ENCODE data around the gene ECI1. TPM values are rescaled to one million over a fixed set of nuclear protein-coding genes. Genes with fewer than 3 reads are reported as not detected.
A peak's percentile ranks its signal among the peaks of the same experiment; 100 is the strongest.
"Not testable (repeated sequence)": the region's sequence is repeated elsewhere in the genome, so short reads cannot be mapped to it uniquely, and the experiment has no call there.

ECI1 gene
- total and polyA plus RNA-seq, 4 donors: 18.8 to 58.9 (median 53.9) TPM

- Histone ChIP-seq H3K27me3 (ENCODE audit: control insufficient read depth, insufficient read depth, low read length) (no peaks in the 10 kb centered on the region), H3K27ac (ENCODE audit: low read depth, low read length) (no peak overlapping the region), H3K36me3 (ENCODE audit: control insufficient read depth, insufficient read depth, low read length) (peaks cover 83% of the 10 kb centered on the region), H3K4me1 (ENCODE audit: control insufficient read depth, insufficient read depth, low read length) (peaks cover 38% of the 10 kb centered on the region), H3K9me3 (ENCODE audit: control insufficient read depth, insufficient read depth, low read length) (no peaks in the 10 kb centered on the region), H3K4me3 (ENCODE audit: low read depth, low read length) (no peak overlapping the region)
- no peak for DNase-seq (ENCODE audit: low read depth in 4 of 6, low spot score in 6 of 6)
- 85% methylated on average over 16 of the region's 16 CpGs for WGBS (ENCODE audit: insufficient coverage)
Observed at GRCh38 chr16:2273484-2273883, 22.1 kb upstream of the ECI1 start.

GRCh38 chr16:2271848-2272461, 20.6 kb upstream of the ECI1 start:
- 90% methylated on average over 14 of the region's 14 CpGs for WGBS (ENCODE audit: insufficient coverage)
- peaks cover 68% of the 10 kb centered on the region for H3K36me3 ChIP-seq (ENCODE audit: control insufficient read depth, insufficient read depth, low read length)

GRCh38 chr16:2270588-2271470, 19.4 kb upstream of the ECI1 start:
- no peaks in the 10 kb centered on the region for H3K27me3 ChIP-seq (ENCODE audit: control insufficient read depth, insufficient read depth, low read length)
- H3K27ac ChIP-seq (ENCODE audit: low read depth, low read length): no peak overlapping the region
- 66% methylated on average over 11 of the region's 15 CpGs for WGBS (ENCODE audit: insufficient coverage)
- H3K4me1 ChIP-seq (ENCODE audit: control insufficient read depth, insufficient read depth, low read length): peaks cover 49% of the 10 kb centered on the region
- no peak for DNase-seq (ENCODE audit: low read depth in 4 of 6, low spot score in 6 of 6)
- no peak overlapping the region for H3K4me3 ChIP-seq (ENCODE audit: low read depth, low read length)
- H3K36me3 ChIP-seq (ENCODE audit: control insufficient read depth, insufficient read depth, low read length): peaks cover 57% of the 10 kb centered on the region
- no peaks in the 10 kb centered on the region for H3K9me3 ChIP-seq (ENCODE audit: control insufficient read depth, insufficient read depth, low read length)

More at GRCh38 chr16:2271848-2272461, 20.6 kb upstream of the ECI1 start:
- H3K4me3 ChIP-seq (ENCODE audit: low read depth, low read length): no peak overlapping the region
- DNase-seq (ENCODE audit: low read depth in 4 of 6, low spot score in 6 of 6): no peak
- H3K27ac ChIP-seq (ENCODE audit: low read depth, low read length): no peak overlapping the region
- no peaks in the 10 kb centered on the region for H3K9me3 ChIP-seq (ENCODE audit: control insufficient read depth, insufficient read depth, low read length)
- peaks cover 41% of the 10 kb centered on the region for H3K4me1 ChIP-seq (ENCODE audit: control insufficient read depth, insufficient read depth, low read length)
- no peaks in the 10 kb centered on the region for H3K27me3 ChIP-seq (ENCODE audit: control insufficient read depth, insufficient read depth, low read length)

GRCh38 chr16:2270070-2270462, 18.7 kb upstream of the ECI1 start:
- Histone ChIP-seq H3K27me3 (ENCODE audit: control insufficient read depth, insufficient read depth, low read length) (no peaks in the 10 kb centered on the region), H3K9me3 (ENCODE audit: control insufficient read depth, insufficient read depth, low read length) (no peaks in the 10 kb centered on the region), H3K4me1 (ENCODE audit: control insufficient read depth, insufficient read depth, low read length) (peaks cover 49% of the 10 kb centered on the region), H3K4me3 (ENCODE audit: low read depth, low read length) (no peak overlapping the region), H3K27ac (ENCODE audit: low read depth, low read length) (no peak overlapping the region), H3K36me3 (ENCODE audit: control insufficient read depth, insufficient read depth, low read length) (peaks cover 49% of the 10 kb centered on the region)
- 88% methylated on average over 6 of the region's 9 CpGs for WGBS (ENCODE audit: insufficient coverage)
- DNase-seq (ENCODE audit: low read depth in 4 of 6, low spot score in 6 of 6): no peak

- Histone ChIP-seq H3K9me3 (ENCODE audit: control insufficient read depth, insufficient read depth, low read length) (no peaks in the 10 kb centered on the region), H3K27ac (ENCODE audit: low read depth, low read length) (peak within 1 kb of the TSS; percentile 98), H3K4me1 (ENCODE audit: control insufficient read depth, insufficient read depth, low read length) (peaks cover 49% of the 10 kb centered on the region), H3K36me3 (ENCODE audit: control insufficient read depth, insufficient read depth, low read length) (peaks cover 44% of the 10 kb centered on the region), H3K4me3 (ENCODE audit: low read depth, low read length) (peak within 1 kb of the TSS; percentile 82), H3K27me3 (ENCODE audit: control insufficient read depth, insufficient read depth, low read length) (no peaks in the 10 kb centered on the region)
- peak; percentile 96 to 99 (median 98) for DNase-seq (ENCODE audit: low read depth in 4 of 6, low spot score in 6 of 6)
- under 1% methylated on average over 88 of the region's 88 CpGs for WGBS (ENCODE audit: insufficient coverage)
Observed at GRCh38 chr16:2267913-2268666, 16.7 kb upstream of the ECI1 start, which contains the start of gene RNPS1. RNPS1 (minus strand) TSS chr16:2268126; CDS start chr16:2264643, 3,483 bp downstream.

GRCh38 chr16:2267505-2267912, 16.1 kb upstream of the ECI1 start:
- H3K9me3 ChIP-seq (ENCODE audit: control insufficient read depth, insufficient read depth, low read length); H3K27me3 ChIP-seq (ENCODE audit: control insufficient read depth, insufficient read depth, low read length); DNase-seq (ENCODE audit: low read depth in 4 of 6, low spot score in 6 of 6): not testable (repeated sequence)
- peaks cover 49% of the 10 kb centered on the region for H3K4me1 ChIP-seq (ENCODE audit: control insufficient read depth, insufficient read depth, low read length)
- H3K27ac ChIP-seq (ENCODE audit: low read depth, low read length): peak overlapping the region; percentile 98
- H3K36me3 ChIP-seq (ENCODE audit: control insufficient read depth, insufficient read depth, low read length): peaks cover 44% of the 10 kb centered on the region
- H3K4me3 ChIP-seq (ENCODE audit: low read depth, low read length): peak overlapping the region; percentile 82
- WGBS (ENCODE audit: insufficient coverage): 0% methylated on average over 51 of the region's 54 CpGs

GRCh38 chr16:2266887-2267286, 15.5 kb upstream of the ECI1 start:
- not testable (repeated sequence) for DNase-seq (ENCODE audit: low read depth in 4 of 6, low spot score in 6 of 6); H3K9me3 ChIP-seq (ENCODE audit: control insufficient read depth, insufficient read depth, low read length); H3K27ac ChIP-seq (ENCODE audit: low read depth, low read length); H3K27me3 ChIP-seq (ENCODE audit: control insufficient read depth, insufficient read depth, low read length)
- H3K36me3 ChIP-seq (ENCODE audit: control insufficient read depth, insufficient read depth, low read length): peaks cover 44% of the 10 kb centered on the region
- WGBS (ENCODE audit: insufficient coverage): 17% methylated on average over 1 of the region's 12 CpGs
- peaks cover 43% of the 10 kb centered on the region for H3K4me1 ChIP-seq (ENCODE audit: control insufficient read depth, insufficient read depth, low read length)
- H3K4me3 ChIP-seq (ENCODE audit: low read depth, low read length): peak overlapping the region; percentile 82

GRCh38 chr16:2263026-2263425, 11.6 kb upstream of the ECI1 start:
- H3K4me3 ChIP-seq (ENCODE audit: low read depth, low read length); H3K27ac ChIP-seq (ENCODE audit: low read depth, low read length); DNase-seq (ENCODE audit: low read depth in 4 of 6, low spot score in 6 of 6); H3K9me3 ChIP-seq (ENCODE audit: control insufficient read depth, insufficient read depth, low read length); H3K27me3 ChIP-seq (ENCODE audit: control insufficient read depth, insufficient read depth, low read length): not testable (repeated sequence)
- 94% methylated on average over 11 of the region's 14 CpGs for WGBS (ENCODE audit: insufficient coverage)
- Histone ChIP-seq H3K36me3 (ENCODE audit: control insufficient read depth, insufficient read depth, low read length) (peaks cover 51% of the 10 kb centered on the region), H3K4me1 (ENCODE audit: control insufficient read depth, insufficient read depth, low read length) (peaks cover 12% of the 10 kb centered on the region)

GRCh38 chr16:2260250-2260649, 8.9 kb upstream of the ECI1 start:
- Histone ChIP-seq H3K4me1 (ENCODE audit: control insufficient read depth, insufficient read depth, low read length) (no peaks in the 10 kb centered on the region), H3K36me3 (ENCODE audit: control insufficient read depth, insufficient read depth, low read length) (peaks cover 77% of the 10 kb centered on the region), H3K27me3 (ENCODE audit: control insufficient read depth, insufficient read depth, low read length) (no peaks in the 10 kb centered on the region), H3K9me3 (ENCODE audit: control insufficient read depth, insufficient read depth, low read length) (no peaks in the 10 kb centered on the region), H3K4me3 (ENCODE audit: low read depth, low read length) (no peak overlapping the region), H3K27ac (ENCODE audit: low read depth, low read length) (no peak overlapping the region)
- DNase-seq (ENCODE audit: low read depth in 4 of 6, low spot score in 6 of 6): no peak
- no CpG with 5 or more reads among the region's 8 CpGs for WGBS (ENCODE audit: insufficient coverage)

Data from spinal cord (tissue), 10 donors.